ENCODE data around the gene ASNS.

The ASNS gene

DNA sequence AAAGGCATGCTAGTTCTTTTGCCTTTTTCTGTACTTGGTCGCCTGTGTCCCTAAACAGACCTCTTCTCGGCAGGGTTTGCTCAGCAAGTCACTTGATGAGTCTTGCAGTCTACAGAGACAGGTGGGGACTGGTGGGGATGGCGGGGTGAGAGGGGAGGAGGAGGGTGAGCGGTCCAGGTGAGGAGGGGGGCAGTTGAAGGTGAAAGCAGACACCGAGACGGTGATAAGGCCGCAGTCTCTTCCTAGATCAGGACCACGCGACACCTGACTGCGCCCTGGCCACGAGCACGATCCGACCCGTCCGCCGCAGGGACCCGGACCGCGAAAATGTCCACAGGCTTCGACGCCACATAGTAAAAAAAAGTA is 566 bp downstream of the ASNS start:
- Mint-ChIP-seq H3K36me3 (ENCODE audit: low read depth) (no peaks in the 10 kb centered on the region), H3K4me3 (peak overlapping the region; percentile 86 to 90 (median 89)), H3K27ac (no peak overlapping the region)

GRCh38 chr7:97868788-97869187 is 3.4 kb downstream of the ASNS start:
- Mint-ChIP-seq H3K27ac (no peak overlapping the region), H3K4me3 (no peak overlapping the region), H3K27me3 (ENCODE audit: low read depth) (peaks cover 3% of the 10 kb centered on the region), H3K4me1 (no peaks in the 10 kb centered on the region), H3K36me3 (ENCODE audit: low read depth) (no peaks in the 10 kb centered on the region), H3K9me3 (no peaks in the 10 kb centered on the region)
- TF ChIP-seq, protein P1, sequence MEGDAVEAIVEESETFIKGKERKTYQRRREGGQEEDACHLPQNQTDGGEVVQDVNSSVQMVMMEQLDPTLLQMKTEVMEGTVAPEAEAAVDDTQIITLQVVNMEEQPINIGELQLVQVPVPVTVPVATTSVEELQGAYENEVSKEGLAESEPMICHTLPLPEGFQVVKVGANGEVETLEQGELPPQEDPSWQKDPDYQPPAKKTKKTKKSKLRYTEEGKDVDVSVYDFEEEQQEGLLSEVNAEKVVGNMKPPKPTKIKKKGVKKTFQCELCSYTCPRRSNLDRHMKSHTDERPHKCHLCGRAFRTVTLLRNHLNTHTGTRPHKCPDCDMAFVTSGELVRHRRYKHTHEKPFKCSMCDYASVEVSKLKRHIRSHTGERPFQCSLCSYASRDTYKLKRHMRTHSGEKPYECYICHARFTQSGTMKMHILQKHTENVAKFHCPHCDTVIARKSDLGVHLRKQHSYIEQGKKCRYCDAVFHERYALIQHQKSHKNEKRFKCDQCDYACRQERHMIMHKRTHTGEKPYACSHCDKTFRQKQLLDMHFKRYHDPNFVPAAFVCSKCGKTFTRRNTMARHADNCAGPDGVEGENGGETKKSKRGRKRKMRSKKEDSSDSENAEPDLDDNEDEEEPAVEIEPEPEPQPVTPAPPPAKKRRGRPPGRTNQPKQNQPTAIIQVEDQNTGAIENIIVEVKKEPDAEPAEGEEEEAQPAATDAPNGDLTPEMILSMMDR (IDR thresholded peaks at IDR 0.05; ENCODE audit: unreplicated experiment in 3 of 3): no peak

More for the DNA sequence above, 566 bp downstream of the ASNS start:
- Mint-ChIP-seq H3K27me3 (ENCODE audit: low read depth) (peaks cover 4% of the 10 kb centered on the region), H3K4me1 (no peaks in the 10 kb centered on the region), H3K9me3 (no peaks in the 10 kb centered on the region)
- TF ChIP-seq, protein P1 (IDR thresholded peaks at IDR 0.05; ENCODE audit: unreplicated experiment in 3 of 3): no peak

DNA sequence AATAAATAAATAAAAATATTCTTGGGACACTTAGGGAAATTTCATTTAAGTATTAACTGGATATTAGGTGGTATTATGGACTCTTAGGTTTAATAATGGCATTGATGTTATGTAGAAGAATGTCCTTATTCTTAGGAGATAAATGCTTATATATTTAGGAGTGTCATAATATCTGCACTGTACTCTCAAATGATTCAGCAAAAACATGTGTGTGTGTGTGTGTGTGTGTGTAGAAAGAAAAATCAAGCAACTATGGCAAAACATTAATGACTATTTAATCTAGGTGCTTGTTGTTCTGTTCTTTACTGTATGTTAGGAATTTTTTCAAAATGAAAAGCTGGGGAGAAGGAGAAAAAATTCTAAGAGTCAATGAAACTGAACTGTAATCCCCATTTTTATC is 3.9 kb downstream of the ASNS start:
- Mint-ChIP-seq H3K36me3 (ENCODE audit: low read depth) (no peaks in the 10 kb centered on the region), H3K4me1 (no peaks in the 10 kb centered on the region), H3K27me3 (ENCODE audit: low read depth) (no peaks in the 10 kb centered on the region), H3K4me3 (no peak overlapping the region), H3K27ac (no peak overlapping the region), H3K9me3 (no peaks in the 10 kb centered on the region)
- TF ChIP-seq, protein P1 (IDR thresholded peaks at IDR 0.05; ENCODE audit: unreplicated experiment in 3 of 3): no peak

DNA sequence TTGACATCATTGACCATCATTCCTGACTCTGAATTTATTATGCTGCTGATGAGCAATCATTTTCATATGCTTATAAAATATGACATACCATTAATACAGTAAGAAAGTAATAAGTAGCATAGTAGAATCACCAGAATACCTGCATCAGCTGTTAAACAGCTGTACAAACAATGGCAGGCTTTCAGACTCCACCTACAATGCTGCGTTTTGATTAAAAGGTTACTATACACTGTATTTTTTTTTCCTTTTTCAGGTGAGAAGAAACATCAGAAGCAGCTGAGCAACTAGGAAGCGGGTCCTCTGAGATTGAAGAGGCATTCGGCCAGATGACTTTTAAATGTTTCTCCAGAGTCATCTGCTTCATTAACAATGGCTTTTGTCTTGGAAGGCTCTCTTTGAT is 7.1 kb downstream of the ASNS start:
- no peak overlapping the region for H3K4me3 Mint-ChIP-seq
- H3K27ac Mint-ChIP-seq: no peak overlapping the region
- no peaks in the 10 kb centered on the region for H3K27me3 Mint-ChIP-seq (ENCODE audit: low read depth)
- TF ChIP-seq, protein P1 (IDR thresholded peaks at IDR 0.05; ENCODE audit: unreplicated experiment in 3 of 3): no peak
- H3K4me1 Mint-ChIP-seq: no peaks in the 10 kb centered on the region
- H3K36me3 Mint-ChIP-seq (ENCODE audit: low read depth): no peaks in the 10 kb centered on the region
- H3K9me3 Mint-ChIP-seq: no peaks in the 10 kb centered on the region

DNA sequence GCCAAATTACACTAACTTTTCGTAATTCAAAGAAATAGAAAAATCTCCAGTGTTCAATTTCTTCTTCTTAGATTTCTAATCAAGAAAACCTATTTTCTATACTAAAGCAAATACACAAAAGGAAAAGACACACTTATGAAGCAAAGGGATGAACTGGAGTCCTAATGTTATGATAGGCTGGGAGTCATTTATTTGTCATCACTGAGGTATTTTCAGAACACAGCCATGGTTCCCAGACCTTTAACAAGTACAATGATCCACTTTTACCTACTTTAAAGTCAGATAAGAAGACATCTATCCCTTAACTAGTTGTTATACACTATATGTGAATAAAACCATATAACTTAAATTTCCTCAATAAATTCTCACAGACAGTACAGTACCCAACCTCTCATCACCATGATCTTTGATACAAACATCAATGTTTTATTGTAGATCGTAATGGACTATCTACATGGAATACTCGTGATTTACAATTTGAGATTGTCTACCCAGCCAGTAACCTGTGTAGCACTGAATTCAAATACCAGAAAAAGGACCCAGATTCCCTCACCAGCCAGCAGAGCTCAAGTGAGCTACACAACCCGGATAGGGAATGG is 12.5 kb downstream of the ASNS start:
- Mint-ChIP-seq H3K9me3 (no peaks in the 10 kb centered on the region), H3K4me3 (no peak overlapping the region), H3K4me1 (no peaks in the 10 kb centered on the region), H3K27ac (no peak overlapping the region), H3K36me3 (ENCODE audit: low read depth) (peaks cover 27% of the 10 kb centered on the region), H3K27me3 (ENCODE audit: low read depth) (no peaks in the 10 kb centered on the region)
- TF ChIP-seq, protein P1 (IDR thresholded peaks at IDR 0.05; ENCODE audit: unreplicated experiment in 3 of 3): no peak

- Mint-ChIP-seq H3K4me3 (no peak overlapping the region), H3K27ac (no peak overlapping the region), H3K4me1 (no peaks in the 10 kb centered on the region), H3K27me3 (ENCODE audit: low read depth) (no peaks in the 10 kb centered on the region), H3K36me3 (ENCODE audit: low read depth) (peaks cover 27% of the 10 kb centered on the region), H3K9me3 (no peaks in the 10 kb centered on the region)
- TF ChIP-seq, protein P1 (IDR thresholded peaks at IDR 0.05; ENCODE audit: unreplicated experiment in 3 of 3): no peak
Measured at GRCh38 chr7:97858221-97858620, 14.0 kb downstream of the ASNS start.
